ENCODE measurements around the gene SVOP.
"Not testable (repeated sequence)": the region's sequence is repeated elsewhere in the genome, so short reads cannot be mapped to it uniquely, and the experiment has no call there.

SVOP gene

DNA sequence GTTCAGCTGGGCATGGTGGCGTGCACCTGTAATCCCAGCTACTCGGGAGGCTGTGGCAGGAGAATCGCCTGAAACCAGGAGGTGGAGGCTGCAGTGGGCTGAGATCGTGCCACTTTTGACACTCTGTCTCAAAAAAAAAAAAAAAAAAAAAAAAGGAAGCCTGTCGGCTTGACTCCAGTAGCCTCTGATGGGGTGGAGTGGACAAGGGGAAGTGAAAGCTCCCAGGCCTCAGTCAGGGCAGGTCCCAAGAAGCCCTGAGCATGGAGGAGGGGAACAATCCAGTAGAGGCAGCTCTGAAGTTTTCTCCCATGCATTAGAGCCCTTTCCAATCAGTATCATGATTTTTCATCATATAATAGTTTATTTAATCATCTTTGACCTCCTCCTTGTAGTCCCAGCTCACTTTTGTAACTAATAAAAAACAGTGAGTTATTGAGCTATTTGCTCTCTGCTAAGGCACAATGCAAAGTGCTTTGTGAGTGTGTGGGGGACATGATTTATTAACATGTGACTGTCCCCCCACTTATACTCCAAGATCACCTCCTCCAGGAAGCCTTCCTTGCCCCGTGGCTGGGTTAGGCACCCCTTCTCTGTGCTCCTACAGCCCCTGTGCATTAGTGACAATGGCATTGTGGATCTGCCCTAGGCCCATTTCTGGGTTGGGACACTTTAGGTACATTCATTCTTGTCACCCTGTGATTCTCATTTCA is 158.8 kb downstream of the SVOP start:
- H4K20me1 ChIP-seq (ENCODE audit: low read depth, low read length), result no peaks in the 10 kb centered on the region
- H3K4me3 ChIP-seq (ENCODE audit: insufficient read depth, low read length, poor library complexity, severe bottlenecking), result no peak overlapping the region
- H2AFZ ChIP-seq (ENCODE audit: low read depth, low read length, severe bottlenecking), result no peak overlapping the region

GRCh38 chr12:108860443-108860842 is 160.4 kb downstream of the SVOP start:
- H3K27ac ChIP-seq (ENCODE audit: low read depth, low read length), result no peak overlapping the region
- TF ChIP-seq CTCF (IDR thresholded peaks at IDR 0.05; ENCODE audit: insufficient read depth, low read length, poor library complexity, severe bottlenecking) (no peak), EZH2phosphoT487 (conservative IDR thresholded peaks at IDR 0.05; ENCODE audit: low read length) (no peak)
- H3F3A ChIP-seq (ENCODE audit: insufficient read depth), result 0 out of 2 replicates have a peak, but pooled peaks cover 4% of the 10 kb centered on the region
- H3K4me3 ChIP-seq (ENCODE audit: insufficient read depth, low read length, poor library complexity, severe bottlenecking), result no peak overlapping the region
- no peak overlapping the region for H3K9ac ChIP-seq (ENCODE audit: low read length)
- no peaks in the 10 kb centered on the region for H3K27me3 ChIP-seq (ENCODE audit: low read length)
- H3K4me2 ChIP-seq (ENCODE audit: low read depth, low read length, poor library complexity, severe bottlenecking), result no peak overlapping the region
- no peak overlapping the region for H2AFZ ChIP-seq (ENCODE audit: low read depth, low read length, severe bottlenecking)
- no peaks in the 10 kb centered on the region for H4K20me1 ChIP-seq (ENCODE audit: low read depth, low read length)
- H3K9me2 ChIP-seq (replicated peaks; ENCODE audit: insufficient read depth, low read length), result no peaks in the 10 kb centered on the region
- H3K36me3 ChIP-seq (ENCODE audit: low read length), result no peaks in the 10 kb centered on the region
- H3K9me3 ChIP-seq (ENCODE audit: insufficient read depth, low read length), result no peaks in the 10 kb centered on the region
- no peaks in the 10 kb centered on the region for H3K79me2 ChIP-seq (ENCODE audit: insufficient read depth, low read length)

More for the DNA sequence above, 158.8 kb downstream of the SVOP start:
- Histone ChIP-seq H3K4me2 (ENCODE audit: low read depth, low read length, poor library complexity, severe bottlenecking) (no peak overlapping the region), H3K79me2 (ENCODE audit: insufficient read depth, low read length) (no peaks in the 10 kb centered on the region), H3K27ac (ENCODE audit: low read depth, low read length) (no peak overlapping the region), H3K9me2 (replicated peaks; ENCODE audit: insufficient read depth, low read length) (no peaks in the 10 kb centered on the region), H3K9me3 (ENCODE audit: insufficient read depth, low read length) (no peaks in the 10 kb centered on the region), H3K9ac (ENCODE audit: low read length) (no peak overlapping the region), H3K36me3 (ENCODE audit: low read length) (no peaks in the 10 kb centered on the region), H3F3A (ENCODE audit: insufficient read depth) (no peaks in the 10 kb centered on the region), H3K27me3 (ENCODE audit: low read length) (no peaks in the 10 kb centered on the region)
- TF ChIP-seq EZH2phosphoT487 (conservative IDR thresholded peaks at IDR 0.05; ENCODE audit: low read length) (no peak), CTCF (IDR thresholded peaks at IDR 0.05; ENCODE audit: insufficient read depth, low read length, poor library complexity, severe bottlenecking) (no peak)

GRCh38 chr12:108859923-108860291 is 161.0 kb downstream of the SVOP start:
- Histone ChIP-seq H2AFZ (ENCODE audit: low read depth, low read length, severe bottlenecking) (no peak overlapping the region), H3F3A (ENCODE audit: insufficient read depth) (0 out of 2 replicates have a peak, but pooled peaks cover 4% of the 10 kb centered on the region), H3K79me2 (ENCODE audit: insufficient read depth, low read length) (no peaks in the 10 kb centered on the region), H3K4me2 (ENCODE audit: low read depth, low read length, poor library complexity, severe bottlenecking) (no peak overlapping the region), H3K9me2 (replicated peaks; ENCODE audit: insufficient read depth, low read length) (no peaks in the 10 kb centered on the region), H3K27me3 (ENCODE audit: low read length) (no peaks in the 10 kb centered on the region), H3K36me3 (ENCODE audit: low read length) (no peaks in the 10 kb centered on the region), H3K27ac (ENCODE audit: low read depth, low read length) (no peak overlapping the region), H3K4me3 (ENCODE audit: insufficient read depth, low read length, poor library complexity, severe bottlenecking) (no peak overlapping the region), H3K9ac (ENCODE audit: low read length) (no peak overlapping the region), H3K9me3 (ENCODE audit: insufficient read depth, low read length) (0 out of 2 replicates have a peak, but pooled peaks cover 5% of the 10 kb centered on the region), H4K20me1 (ENCODE audit: low read depth, low read length) (no peaks in the 10 kb centered on the region)
- no peak for TF ChIP-seq CTCF (IDR thresholded peaks at IDR 0.05; ENCODE audit: insufficient read depth, low read length, poor library complexity, severe bottlenecking)
- no peak for TF ChIP-seq EZH2phosphoT487 (conservative IDR thresholded peaks at IDR 0.05; ENCODE audit: low read length)

DNA sequence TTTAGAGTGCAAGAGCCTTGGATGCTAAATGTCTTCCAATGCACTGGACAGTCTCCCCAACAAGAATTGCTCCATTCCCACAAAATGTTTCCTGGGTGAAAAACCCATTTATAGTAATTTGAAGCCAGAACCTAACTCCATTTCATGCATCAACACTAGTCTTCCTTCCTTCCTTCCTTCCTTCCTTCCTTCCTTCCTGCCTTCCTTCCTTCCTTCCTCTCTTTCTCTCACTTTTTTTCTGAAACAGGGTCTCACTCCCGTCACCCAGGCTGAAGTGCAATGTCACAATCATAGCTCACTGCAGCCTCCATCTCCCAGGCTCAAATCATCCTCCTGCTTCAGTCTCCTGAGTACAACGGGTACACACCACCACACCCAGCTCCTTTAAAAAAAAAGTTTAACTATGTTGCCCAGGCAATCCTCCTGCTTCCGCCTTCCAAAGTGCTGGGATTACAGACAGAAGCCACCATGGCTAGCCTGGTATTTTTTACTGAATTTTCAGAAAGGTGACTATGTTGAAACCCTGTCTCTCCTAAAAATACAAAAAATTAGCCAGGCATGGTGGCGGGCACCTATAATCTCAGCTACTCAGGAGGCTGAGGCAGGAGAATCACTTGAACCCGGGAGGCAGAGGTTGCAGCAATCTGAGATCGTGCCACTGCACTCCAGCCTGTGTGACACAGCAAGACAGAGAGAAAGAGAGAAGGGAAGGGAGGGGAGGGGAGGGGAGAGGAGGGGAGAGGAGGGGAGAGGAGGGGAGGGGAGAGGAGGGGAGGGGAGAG is 161.5 kb downstream of the SVOP start:
- not testable (repeated sequence) for H3K4me3 ChIP-seq (ENCODE audit: insufficient read depth, low read length, poor library complexity, severe bottlenecking); H3K36me3 ChIP-seq (ENCODE audit: low read length); H3K9me3 ChIP-seq (ENCODE audit: insufficient read depth, low read length); H3F3A ChIP-seq (ENCODE audit: insufficient read depth); H3K27ac ChIP-seq (ENCODE audit: low read depth, low read length); H3K27me3 ChIP-seq (ENCODE audit: low read length); H2AFZ ChIP-seq (ENCODE audit: low read depth, low read length, severe bottlenecking); H3K79me2 ChIP-seq (ENCODE audit: insufficient read depth, low read length); H3K4me2 ChIP-seq (ENCODE audit: low read depth, low read length, poor library complexity, severe bottlenecking); H4K20me1 ChIP-seq (ENCODE audit: low read depth, low read length); H3K9me2 ChIP-seq (replicated peaks; ENCODE audit: insufficient read depth, low read length); H3K9ac ChIP-seq (ENCODE audit: low read length)

All from SU-DHL-6 (cell line).